Upper lobe of right lung (tissue), 1 donor: ENCODE results near the gene MYO16. TPM values are rescaled to one million over a fixed set of nuclear protein-coding genes. Genes with fewer than 3 reads are reported as not detected.

Experiments used
- ATAC-seq: fragments of 200-7000 bp; cut with Tn5 transposase; one replicate; pipeline ENCODE4 v1.9.1; 2020; ENCODE audit warnings: mild to moderate bottlenecking, moderate library complexity
- DNase-seq: peaks from one replicate; pipeline ENCODE4 v3.0.0-alpha.2; 2020
- H3K27ac ChIP-seq: fragments of 200-600 bp; one replicate; pipeline ENCODE4 v1.8.0; 2022
- H3K27me3 ChIP-seq: fragments of 200-600 bp; one replicate; pipeline ENCODE4 v1.8.0; 2022; ENCODE audit warnings: mild to moderate bottlenecking
- H3K36me3 ChIP-seq: fragments of 200-600 bp; one replicate; pipeline ENCODE4 v1.8.0; 2022
- H3K4me1 ChIP-seq: fragments of 200-600 bp; one replicate; pipeline ENCODE4 v1.8.0; 2022
- H3K4me3 ChIP-seq: fragments of 200-600 bp; one replicate; pipeline ENCODE4 v1.8.0; 2022; ENCODE audit warnings: mild to moderate bottlenecking
- H3K9me3 ChIP-seq: fragments of 200-600 bp; one replicate; pipeline ENCODE4 v1.8.0; 2022
- intact Hi-C: fragments of 100-400 bp; cut with DNase I; formaldehyde crosslinking; loops from one replicate; pipeline ENCODE4 v1.11.0; 2022
- total RNA-seq: library from RNA; stranded (reverse); fragmentation: NEBNext Ultra II Directional; extraction: Animal tissue kit (Norgen Biotek cat#: 25700); gene quantifications from one replicate; pipeline ENCODE4 v1.2.1, GENCODE V29; 2021
- TF ChIP-seq, protein P1 (sequence below): fragments of 200-600 bp; IDR thresholded peaks from one replicate; pipeline ENCODE4 v1.8.0; 2022; ENCODE audit warnings: antibody characterized with exemption
- donor health status: DM: no; HTN: yes; CAD: no; lungs with severe emphysema.

The MYO16 gene
- total RNA-seq, 1 donor from 2014 or later: 0.46 TPM

DNA sequence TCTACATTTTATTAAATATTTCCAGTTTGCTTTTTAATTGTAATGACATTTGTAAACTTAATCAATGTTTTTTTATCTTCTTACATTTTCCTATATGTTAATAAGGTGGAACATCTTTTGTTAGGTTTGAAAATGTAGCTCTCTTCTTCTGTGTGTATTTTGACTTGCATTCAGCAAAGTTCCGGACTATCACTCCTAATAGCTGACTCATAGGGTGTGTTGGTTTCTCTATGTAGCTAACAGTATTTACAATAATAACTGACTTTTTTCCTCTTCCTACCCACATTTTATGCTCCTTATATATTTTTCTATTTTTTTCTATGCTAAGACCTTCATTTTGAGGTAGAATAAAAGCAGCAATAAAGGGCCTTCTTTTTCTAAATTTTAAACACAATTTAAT lies 28.1 kb downstream of the MYO16 start:
- TF ChIP-seq, protein P1, sequence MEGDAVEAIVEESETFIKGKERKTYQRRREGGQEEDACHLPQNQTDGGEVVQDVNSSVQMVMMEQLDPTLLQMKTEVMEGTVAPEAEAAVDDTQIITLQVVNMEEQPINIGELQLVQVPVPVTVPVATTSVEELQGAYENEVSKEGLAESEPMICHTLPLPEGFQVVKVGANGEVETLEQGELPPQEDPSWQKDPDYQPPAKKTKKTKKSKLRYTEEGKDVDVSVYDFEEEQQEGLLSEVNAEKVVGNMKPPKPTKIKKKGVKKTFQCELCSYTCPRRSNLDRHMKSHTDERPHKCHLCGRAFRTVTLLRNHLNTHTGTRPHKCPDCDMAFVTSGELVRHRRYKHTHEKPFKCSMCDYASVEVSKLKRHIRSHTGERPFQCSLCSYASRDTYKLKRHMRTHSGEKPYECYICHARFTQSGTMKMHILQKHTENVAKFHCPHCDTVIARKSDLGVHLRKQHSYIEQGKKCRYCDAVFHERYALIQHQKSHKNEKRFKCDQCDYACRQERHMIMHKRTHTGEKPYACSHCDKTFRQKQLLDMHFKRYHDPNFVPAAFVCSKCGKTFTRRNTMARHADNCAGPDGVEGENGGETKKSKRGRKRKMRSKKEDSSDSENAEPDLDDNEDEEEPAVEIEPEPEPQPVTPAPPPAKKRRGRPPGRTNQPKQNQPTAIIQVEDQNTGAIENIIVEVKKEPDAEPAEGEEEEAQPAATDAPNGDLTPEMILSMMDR: no peak
- Histone ChIP-seq H3K9me3 (no peaks in the 10 kb centered on the region), H3K4me3 (no peak overlapping the region), H3K36me3 (no peaks in the 10 kb centered on the region), H3K4me1 (no peaks in the 10 kb centered on the region), H3K27me3 (no peaks in the 10 kb centered on the region), H3K27ac (no peak overlapping the region)
- DNase-seq (no peak), ATAC-seq (no peak)
- intact Hi-C loops: no loop called here

DNA sequence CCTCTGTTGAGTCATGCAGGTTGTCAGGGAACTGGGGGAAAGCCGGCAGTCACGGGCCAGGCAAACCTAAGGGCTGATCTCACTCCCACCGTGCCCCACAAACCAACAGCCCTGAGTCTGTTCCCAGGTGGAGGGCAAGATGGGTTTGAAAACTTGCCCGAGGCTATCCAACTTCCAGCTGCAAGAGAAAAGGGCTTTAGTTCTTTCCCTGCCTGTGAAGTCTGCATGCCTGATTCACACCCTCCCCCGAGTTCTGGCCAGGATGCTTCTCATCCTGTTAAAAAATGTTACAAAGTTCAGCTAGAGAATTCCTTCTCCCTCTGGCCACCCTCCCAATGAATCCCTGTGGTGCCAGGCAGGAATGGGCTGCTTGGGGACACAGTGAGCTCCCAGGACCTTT lies 33.1 kb downstream of the MYO16 start:
- H3K4me3 ChIP-seq: no peak overlapping the region
- DNase-seq (no peak), ATAC-seq (no peak)
- H3K36me3 ChIP-seq: no peaks in the 10 kb centered on the region
- H3K27me3 ChIP-seq: no peaks in the 10 kb centered on the region
- TF ChIP-seq, protein P1: no peak
- H3K9me3 ChIP-seq: no peaks in the 10 kb centered on the region
- H3K4me1 ChIP-seq: no peaks in the 10 kb centered on the region
- intact Hi-C loops: no loop called here
- no peak overlapping the region for H3K27ac ChIP-seq

DNA sequence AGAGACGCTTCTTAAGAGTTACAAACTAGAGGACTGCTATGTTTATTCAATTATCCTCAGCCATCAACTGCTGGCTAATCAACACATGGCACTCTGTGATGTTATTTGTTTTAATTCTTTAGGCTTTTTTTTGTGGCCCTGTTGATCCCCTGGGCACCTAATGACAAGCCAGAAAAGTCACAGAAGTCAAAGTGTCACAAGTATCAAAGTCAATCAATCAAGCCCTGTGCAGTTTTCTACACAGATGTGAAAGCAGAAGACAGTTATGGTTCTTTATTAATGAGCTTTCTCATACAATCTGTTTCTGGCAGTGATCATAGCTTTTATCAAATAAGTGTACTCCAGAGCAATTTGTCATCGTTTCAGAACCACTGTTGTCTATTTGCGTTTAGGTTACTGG lies 34.3 kb downstream of the MYO16 start:
- Histone ChIP-seq H3K27me3 (no peaks in the 10 kb centered on the region), H3K4me3 (no peak overlapping the region), H3K27ac (no peak overlapping the region), H3K4me1 (no peaks in the 10 kb centered on the region), H3K36me3 (no peaks in the 10 kb centered on the region), H3K9me3 (no peaks in the 10 kb centered on the region)
- no peak for DNase-seq
- ATAC-seq: no peak
- TF ChIP-seq, protein P1: no peak
- intact Hi-C loops: no loop called here

DNA sequence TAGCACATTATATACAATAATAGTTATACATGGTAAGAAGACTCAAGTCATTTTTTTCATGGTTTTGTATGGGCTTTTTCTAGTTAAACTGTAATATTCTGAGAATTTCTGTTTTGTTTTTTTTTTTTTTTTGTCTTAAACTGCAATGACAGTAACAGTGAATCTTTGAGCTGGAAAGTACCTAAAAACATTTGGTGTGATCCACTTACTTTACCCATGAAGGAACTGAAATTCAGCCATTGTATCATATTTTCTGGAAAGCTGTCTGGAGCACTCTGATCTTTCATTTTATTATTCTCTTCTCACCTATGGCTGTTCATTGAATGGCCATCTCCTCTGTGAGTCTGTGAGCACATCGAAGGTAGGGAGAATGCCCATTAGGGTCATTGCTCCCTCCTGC lies 37.8 kb downstream of the MYO16 start:
- TF ChIP-seq, protein P1: no peak
- intact Hi-C loops: no loop called here
- DNase-seq (no peak), ATAC-seq (no peak)
- Histone ChIP-seq H3K27ac (no peak overlapping the region), H3K9me3 (no peaks in the 10 kb centered on the region), H3K4me3 (no peak overlapping the region), H3K27me3 (no peaks in the 10 kb centered on the region), H3K4me1 (no peaks in the 10 kb centered on the region), H3K36me3 (no peaks in the 10 kb centered on the region)

DNA sequence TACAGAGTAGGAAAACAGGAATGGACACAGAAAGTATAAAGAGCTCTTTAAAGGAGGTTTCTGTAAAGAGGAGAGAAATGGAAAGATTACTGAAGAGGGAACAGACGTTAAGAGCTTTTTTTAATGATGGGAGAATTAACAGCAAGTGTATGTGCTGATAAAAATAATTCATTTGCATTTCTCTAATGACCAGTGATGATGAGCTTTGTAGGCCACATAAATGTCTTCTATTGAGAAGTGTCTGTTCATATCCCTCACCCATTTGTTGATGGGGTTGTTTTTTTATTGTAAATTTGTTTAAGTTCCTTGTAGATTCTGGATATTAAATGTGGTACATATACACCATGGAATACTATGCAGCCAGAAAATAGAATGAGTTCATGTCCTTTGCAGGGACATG lies 40.0 kb downstream of the MYO16 start:
- H3K27ac ChIP-seq: no peak overlapping the region
- no peaks in the 10 kb centered on the region for H3K36me3 ChIP-seq
- TF ChIP-seq, protein P1: no peak
- H3K4me1 ChIP-seq: no peaks in the 10 kb centered on the region
- H3K27me3 ChIP-seq: no peaks in the 10 kb centered on the region
- no peak overlapping the region for H3K4me3 ChIP-seq
- DNase-seq (no peak), ATAC-seq (no peak)
- intact Hi-C loops: no loop called here
- no peaks in the 10 kb centered on the region for H3K9me3 ChIP-seq

DNA sequence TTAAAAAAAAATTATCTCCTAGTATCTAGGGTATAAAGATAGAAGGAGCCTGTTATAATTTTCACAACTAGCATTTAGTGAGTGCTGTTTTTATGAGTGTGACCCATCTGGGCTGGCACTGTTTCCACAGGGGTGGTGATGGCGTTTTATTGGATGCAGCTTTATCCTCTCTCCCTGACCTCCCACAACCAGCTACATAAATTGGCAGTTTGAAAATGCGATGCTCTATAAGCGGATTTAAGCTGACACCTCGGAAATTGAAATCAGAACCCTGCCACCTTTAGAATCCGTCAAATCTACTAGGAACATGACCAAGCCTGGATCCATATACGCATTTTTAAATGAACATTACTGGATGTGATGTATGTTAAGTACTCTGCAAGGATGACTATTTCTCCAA lies 44.9 kb downstream of the MYO16 start:
- intact Hi-C loops: no loop called here

More for the DNA sequence above, 44.9 kb downstream of the MYO16 start:
- Histone ChIP-seq H3K36me3 (no peaks in the 10 kb centered on the region), H3K9me3 (no peaks in the 10 kb centered on the region), H3K27me3 (no peaks in the 10 kb centered on the region), H3K4me1 (no peaks in the 10 kb centered on the region), H3K27ac (no peak overlapping the region), H3K4me3 (no peak overlapping the region)
- DNase-seq: no peak
- TF ChIP-seq, protein P1: no peak
- no peak for ATAC-seq
